Measurements from ENCODE around the gene MAPK6.

DNA sequence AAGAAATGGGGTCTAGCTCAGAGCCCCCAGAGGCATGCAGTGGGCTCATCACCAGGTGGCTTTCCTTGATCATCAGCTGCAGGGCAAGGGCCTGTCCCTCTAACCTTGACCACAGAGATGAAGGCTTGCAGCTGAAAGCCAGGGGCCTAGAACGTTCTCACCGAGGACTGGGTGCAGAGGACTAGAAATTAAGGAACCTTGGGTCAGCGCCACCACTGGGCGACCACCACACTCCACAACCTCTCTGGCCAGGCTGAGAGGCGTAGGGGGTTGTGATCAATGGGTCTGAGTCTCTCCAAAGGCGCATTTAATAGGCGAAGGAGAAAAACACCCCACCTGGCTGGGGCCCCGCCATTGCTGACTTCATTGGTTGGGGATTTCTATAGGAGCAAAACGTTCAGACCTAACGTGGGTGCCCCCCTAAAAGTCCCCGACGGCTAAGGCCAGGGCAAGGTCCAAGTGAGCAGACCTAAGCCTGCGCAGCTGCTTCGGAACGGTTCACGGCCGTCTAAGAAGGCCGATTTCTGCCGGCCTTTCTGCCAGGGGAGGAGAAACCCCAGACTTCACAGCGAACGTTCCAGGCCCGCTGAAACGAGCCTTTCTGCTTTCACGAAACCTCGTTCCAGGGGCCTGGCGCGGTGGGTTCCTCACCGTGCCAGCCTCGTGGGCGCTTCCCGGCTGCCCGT, 92.6 kb downstream of the MAPK6 start:
- TF ChIP-seq, protein P1, sequence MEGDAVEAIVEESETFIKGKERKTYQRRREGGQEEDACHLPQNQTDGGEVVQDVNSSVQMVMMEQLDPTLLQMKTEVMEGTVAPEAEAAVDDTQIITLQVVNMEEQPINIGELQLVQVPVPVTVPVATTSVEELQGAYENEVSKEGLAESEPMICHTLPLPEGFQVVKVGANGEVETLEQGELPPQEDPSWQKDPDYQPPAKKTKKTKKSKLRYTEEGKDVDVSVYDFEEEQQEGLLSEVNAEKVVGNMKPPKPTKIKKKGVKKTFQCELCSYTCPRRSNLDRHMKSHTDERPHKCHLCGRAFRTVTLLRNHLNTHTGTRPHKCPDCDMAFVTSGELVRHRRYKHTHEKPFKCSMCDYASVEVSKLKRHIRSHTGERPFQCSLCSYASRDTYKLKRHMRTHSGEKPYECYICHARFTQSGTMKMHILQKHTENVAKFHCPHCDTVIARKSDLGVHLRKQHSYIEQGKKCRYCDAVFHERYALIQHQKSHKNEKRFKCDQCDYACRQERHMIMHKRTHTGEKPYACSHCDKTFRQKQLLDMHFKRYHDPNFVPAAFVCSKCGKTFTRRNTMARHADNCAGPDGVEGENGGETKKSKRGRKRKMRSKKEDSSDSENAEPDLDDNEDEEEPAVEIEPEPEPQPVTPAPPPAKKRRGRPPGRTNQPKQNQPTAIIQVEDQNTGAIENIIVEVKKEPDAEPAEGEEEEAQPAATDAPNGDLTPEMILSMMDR (IDR thresholded peaks at IDR 0.05; ENCODE audit: low read length), result no peak
- no peak for TF ChIP-seq EZH2 (IDR thresholded peaks at IDR 0.05; ENCODE audit: borderline replicate concordance, low read length)
